Stimulated activated naive B cell treated with anti-CD40 and anti-IgM and Interleukin-4, amounts not matched to agents 10 μg/mL and 1 μg/mL and 100 μg/mL, for 72 hours (primary cell): ENCODE results near the gene SPECC1L.

Source experiments
- ATAC-seq, 2 donors: fragments of 150-1000 bp; cut with Tn5 transposase; replicated peaks; 2 replicates each; pipeline ENCODE4 v1.10.0; 2021; ENCODE audit warnings: moderate library complexity in 1 of 2
- DNase-seq: peaks from one replicate; pipeline ENCODE4 v3.0.0; 2021
- H3K27ac Mint-ChIP-seq: one replicate; pipeline ENCODE4 v1.8.0; 2022; ENCODE audit warnings: mild to moderate bottlenecking, mixed read lengths
- H3K27me3 Mint-ChIP-seq, 2 donors: one replicate each; pipeline ENCODE4 v1.8.0; 2022; ENCODE audit warnings: mixed read lengths in 2 of 2
- H3K36me3 Mint-ChIP-seq, 2 donors: one replicate each; pipeline ENCODE4 v1.8.0; 2022; ENCODE audit warnings: mixed read lengths in 2 of 2, mild to moderate bottlenecking in 1 of 2
- H3K4me1 Mint-ChIP-seq, 2 donors: one replicate each; pipeline ENCODE4 v1.8.0; 2022; ENCODE audit warnings: mixed read lengths in 2 of 2, mild to moderate bottlenecking in 1 of 2
- H3K4me3 Mint-ChIP-seq, 2 donors: one replicate each; pipeline ENCODE4 v1.8.0; 2022; ENCODE audit warnings: mild to moderate bottlenecking in 2 of 2, mixed read lengths in 2 of 2, moderate library complexity in 1 of 2
- H3K9me3 Mint-ChIP-seq, 2 donors: one replicate each; pipeline ENCODE4 v1.8.0; 2022; ENCODE audit warnings: mixed read lengths in 2 of 2, mild to moderate bottlenecking in 1 of 2

The SPECC1L gene

GRCh38 chr22:24361976-24362646 lies 91.5 kb downstream of the SPECC1L start:
- H3K27ac Mint-ChIP-seq: no peak overlapping the region
- ATAC-seq: no peak
- no peak for DNase-seq
- H3K36me3 Mint-ChIP-seq: peaks cover 51 to 65% of the 10 kb centered on the region in 2 donors
- H3K9me3 Mint-ChIP-seq: no peaks in the 10 kb centered on the region
- H3K4me1 Mint-ChIP-seq: no peaks in the 10 kb centered on the region
- no peak overlapping the region for H3K4me3 Mint-ChIP-seq
- no peaks in the 10 kb centered on the region for H3K27me3 Mint-ChIP-seq

- Mint-ChIP-seq H3K9me3 (no peaks in the 10 kb centered on the region), H3K4me1 (no peaks in the 10 kb centered on the region), H3K36me3 (peaks cover 50 to 63% of the 10 kb centered on the region in 2 donors), H3K27ac (no peak overlapping the region), H3K4me3 (no peak overlapping the region), H3K27me3 (no peaks in the 10 kb centered on the region)
- ATAC-seq: no peak
- no peak for DNase-seq
Observed at GRCh38 chr22:24363243-24363642, 92.6 kb downstream of the SPECC1L start.

- H3K36me3 Mint-ChIP-seq: peaks cover 50 to 64% of the 10 kb centered on the region in 2 donors
- H3K4me3 Mint-ChIP-seq: no peak overlapping the region
- no peaks in the 10 kb centered on the region for H3K27me3 Mint-ChIP-seq
- H3K27ac Mint-ChIP-seq: no peak overlapping the region
- H3K4me1 Mint-ChIP-seq: no peaks in the 10 kb centered on the region
- DNase-seq (no peak), ATAC-seq (no peak)
- no peaks in the 10 kb centered on the region for H3K9me3 Mint-ChIP-seq
Observed at GRCh38 chr22:24366701-24367100, 96.1 kb downstream of the SPECC1L start.

GRCh38 chr22:24367841-24368240 lies 97.2 kb downstream of the SPECC1L start:
- no peaks in the 10 kb centered on the region for H3K9me3 Mint-ChIP-seq
- DNase-seq (no peak), ATAC-seq (no peak)
- H3K4me3 Mint-ChIP-seq: no peak overlapping the region
- H3K27me3 Mint-ChIP-seq: no peaks in the 10 kb centered on the region
- H3K27ac Mint-ChIP-seq: no peak overlapping the region
- peaks cover 55 to 64% of the 10 kb centered on the region in 2 donors for H3K36me3 Mint-ChIP-seq
- H3K4me1 Mint-ChIP-seq: no peaks in the 10 kb centered on the region

GRCh38 chr22:24370401-24370800 lies 99.8 kb downstream of the SPECC1L start:
- DNase-seq: no peak
- Mint-ChIP-seq H3K9me3 (no peaks in the 10 kb centered on the region), H3K27me3 (no peaks in the 10 kb centered on the region), H3K36me3 (peaks cover 59 to 67% of the 10 kb centered on the region in 2 donors), H3K4me3 (no peak overlapping the region), H3K4me1 (no peaks in the 10 kb centered on the region), H3K27ac (no peak overlapping the region)
- ATAC-seq: no peak

- no peaks in the 10 kb centered on the region for H3K4me1 Mint-ChIP-seq
- ATAC-seq (no peak), DNase-seq (no peak)
- H3K27ac Mint-ChIP-seq: peak overlapping the region; percentile 77
- H3K27me3 Mint-ChIP-seq: no peaks in the 10 kb centered on the region
- no peaks in the 10 kb centered on the region for H3K9me3 Mint-ChIP-seq
- peaks cover 38 to 54% of the 10 kb centered on the region in 2 donors for H3K36me3 Mint-ChIP-seq
- H3K4me3 Mint-ChIP-seq: no peak overlapping the region
Observed at GRCh38 chr22:24376002-24376401, 105.4 kb downstream of the SPECC1L start.

GRCh38 chr22:24376586-24376985 lies 106.0 kb downstream of the SPECC1L start:
- Mint-ChIP-seq H3K9me3 (no peaks in the 10 kb centered on the region), H3K27me3 (no peaks in the 10 kb centered on the region), H3K4me1 (no peaks in the 10 kb centered on the region), H3K27ac (no peak overlapping the region), H3K4me3 (no peak overlapping the region), H3K36me3 (peaks cover 34 to 49% of the 10 kb centered on the region in 2 donors)
- DNase-seq (no peak), ATAC-seq (no peak)

- H3K27me3 Mint-ChIP-seq: no peaks in the 10 kb centered on the region
- ATAC-seq (no peak), DNase-seq (no peak)
- H3K4me3 Mint-ChIP-seq: no peak overlapping the region
- H3K27ac Mint-ChIP-seq: no peak overlapping the region
- H3K9me3 Mint-ChIP-seq: no peaks in the 10 kb centered on the region
- peaks cover 28 to 40% of the 10 kb centered on the region in 2 donors for H3K36me3 Mint-ChIP-seq
- peaks cover 0 to 2% of the 10 kb centered on the region in 2 donors for H3K4me1 Mint-ChIP-seq
Observed at GRCh38 chr22:24379536-24379935, 108.9 kb downstream of the SPECC1L start.

GRCh38 chr22:24380220-24380904 lies 109.7 kb downstream of the SPECC1L start:
- Mint-ChIP-seq H3K36me3 (peaks cover 23 to 37% of the 10 kb centered on the region in 2 donors), H3K27ac (no peak overlapping the region)
- ATAC-seq: no peak

GRCh38 chr22:24380905-24381230 lies 110.2 kb downstream of the SPECC1L start:
- Mint-ChIP-seq H3K27me3 (no peaks in the 10 kb centered on the region), H3K27ac (no peak overlapping the region), H3K36me3 (peaks cover 24 to 37% of the 10 kb centered on the region in 2 donors), H3K9me3 (no peaks in the 10 kb centered on the region), H3K4me3 (no peak overlapping the region), H3K4me1 (peaks cover 0 to 2% of the 10 kb centered on the region in 2 donors)
- ATAC-seq (no peak), DNase-seq (no peak)

More at GRCh38 chr22:24380220-24380904, 109.7 kb downstream of the SPECC1L start:
- no peak for DNase-seq
- H3K27me3 Mint-ChIP-seq: no peaks in the 10 kb centered on the region
- peaks cover 0 to 2% of the 10 kb centered on the region in 2 donors for H3K4me1 Mint-ChIP-seq
- H3K9me3 Mint-ChIP-seq: no peaks in the 10 kb centered on the region
- H3K4me3 Mint-ChIP-seq: no peak overlapping the region

- no peak for DNase-seq
- H3K27ac Mint-ChIP-seq: no peak overlapping the region
- peaks cover 24 to 33% of the 10 kb centered on the region in 2 donors for H3K36me3 Mint-ChIP-seq
- ATAC-seq: no peak
- no peaks in the 10 kb centered on the region for H3K27me3 Mint-ChIP-seq
- no peak overlapping the region for H3K4me3 Mint-ChIP-seq
- H3K4me1 Mint-ChIP-seq: peaks cover 0 to 2% of the 10 kb centered on the region in 2 donors
- H3K9me3 Mint-ChIP-seq: no peaks in the 10 kb centered on the region
Observed at GRCh38 chr22:24383061-24383460, 112.4 kb downstream of the SPECC1L start.

GRCh38 chr22:24384131-24384530 lies 113.5 kb downstream of the SPECC1L start:
- H3K4me1 Mint-ChIP-seq: peaks cover 0 to 2% of the 10 kb centered on the region in 2 donors
- ATAC-seq: no peak

GRCh38 chr22:24386937-24387471 lies 116.4 kb downstream of the SPECC1L start:
- Mint-ChIP-seq H3K4me3 (no peak overlapping the region), H3K9me3 (no peaks in the 10 kb centered on the region), H3K36me3 (peaks cover 29 to 43% of the 10 kb centered on the region in 2 donors), H3K27ac (no peak overlapping the region), H3K4me1 (peaks cover 4 to 5% of the 10 kb centered on the region in 2 donors), H3K27me3 (no peaks in the 10 kb centered on the region)
- DNase-seq (no peak), ATAC-seq (no peak)

More at GRCh38 chr22:24384131-24384530, 113.5 kb downstream of the SPECC1L start:
- no peak for DNase-seq
- peak overlapping the region; percentile 6 for H3K27ac Mint-ChIP-seq
- H3K9me3 Mint-ChIP-seq: no peaks in the 10 kb centered on the region
- H3K4me3 Mint-ChIP-seq: no peak overlapping the region
- peaks cover 28 to 38% of the 10 kb centered on the region in 2 donors for H3K36me3 Mint-ChIP-seq
- no peaks in the 10 kb centered on the region for H3K27me3 Mint-ChIP-seq

GRCh38 chr22:24389680-24390079 lies 119.0 kb downstream of the SPECC1L start:
- H3K27ac Mint-ChIP-seq: no peak overlapping the region
- H3K4me3 Mint-ChIP-seq: no peak overlapping the region
- DNase-seq (no peak), ATAC-seq (no peak)
- H3K27me3 Mint-ChIP-seq: no peaks in the 10 kb centered on the region
- H3K4me1 Mint-ChIP-seq: peaks cover 2 to 5% of the 10 kb centered on the region in 2 donors
- H3K9me3 Mint-ChIP-seq: no peaks in the 10 kb centered on the region
- H3K36me3 Mint-ChIP-seq: peaks cover 29 to 35% of the 10 kb centered on the region in 2 donors

GRCh38 chr22:24390156-24390555 lies 119.5 kb downstream of the SPECC1L start:
- Mint-ChIP-seq H3K4me3 (no peak overlapping the region), H3K9me3 (no peaks in the 10 kb centered on the region), H3K36me3 (peaks cover 30 to 36% of the 10 kb centered on the region in 2 donors), H3K27me3 (no peaks in the 10 kb centered on the region), H3K27ac (no peak overlapping the region), H3K4me1 (peaks cover 2 to 5% of the 10 kb centered on the region in 2 donors)
- ATAC-seq (no peak), DNase-seq (no peak)
